Esophagus squamous epithelium (tissue), 4 donors: Measurements from ENCODE around the gene CSMD2.

Experiments
- CTCF ChIP-seq, 6 experiments: fragments of 450-650 bp in 4 of 6; fragments of 200-600 bp in 2 of 6; sonication (generic) in 2 of 6; IDR thresholded peaks; one replicate each; pipeline ENCODE4 v1.5.1; 2016 to 2019; ENCODE audit warnings: antibody characterized with exemption in 6 of 6, mild to moderate bottlenecking in 4 of 6, moderate library complexity in 4 of 6
- POLR2A ChIP-seq, 4 donors: fragments of 450-650 bp; IDR thresholded peaks; one replicate each; pipeline ENCODE4 v1.6.1; 2017; ENCODE audit warnings: antibody characterized with exemption in 4 of 4, mild to moderate bottlenecking in 4 of 4, moderate library complexity in 3 of 4

GRCh38 chr1:34213956-34214355, 48.9 kb upstream of the CSMD2 start:
- no peak for TF ChIP-seq CTCF (IDR thresholded peaks at IDR 0.05)
- no peak for TF ChIP-seq POLR2A (IDR thresholded peaks at IDR 0.05)
